KMS-11 (cell line): ENCODE results near the gene PSMC1.

ENCODE experiments used
- H2AFZ ChIP-seq: fragments of 200-600 bp; sonication (generic); 2 replicates; pipeline ENCODE4 v1.6.1; 2016; ENCODE audit warnings: antibody characterized with exemption, mixed run types, low read depth
- H3K27ac ChIP-seq: fragments of 200-600 bp; sonication (generic); 2 replicates; pipeline ENCODE4 v1.6.1; 2016; ENCODE audit warnings: mild to moderate bottlenecking, mixed run types
- H3K27me3 ChIP-seq: fragments of 200-600 bp; sonication (generic); 2 replicates; pipeline ENCODE4 v1.6.1; 2017; ENCODE audit warnings: mild to moderate bottlenecking, low read depth, mixed run types, moderate library complexity; ENCODE audit not compliant: insufficient read depth
- H3K36me3 ChIP-seq: fragments of 200-600 bp; sonication (generic); 2 replicates; pipeline ENCODE4 v1.6.1; 2017; ENCODE audit warnings: mild to moderate bottlenecking, mixed run types; ENCODE audit not compliant: insufficient read depth
- H3K4me1 ChIP-seq: fragments of 200-600 bp; sonication (generic); 2 replicates; pipeline ENCODE4 v1.6.1; 2016; ENCODE audit warnings: mild to moderate bottlenecking, low read depth, mixed run types; ENCODE audit not compliant: poor library complexity, severe bottlenecking
- H3K4me2 ChIP-seq: fragments of 200-600 bp; sonication (generic); 2 replicates; pipeline ENCODE4 v1.7.0; 2016; ENCODE audit warnings: mild to moderate bottlenecking, mixed run types
- H3K4me3 ChIP-seq: fragments of 200-600 bp; sonication (generic); IDR thresholded peaks from 2 replicates; pipeline ENCODE4 v1.6.1; 2017; ENCODE audit warnings: low read depth, low read length, mixed read lengths; ENCODE audit not compliant: insufficient read depth
- H3K79me2 ChIP-seq: fragments of 200-600 bp; sonication (generic); 2 replicates; pipeline ENCODE4 v1.6.1; 2016; ENCODE audit warnings: low read depth, mixed run types; ENCODE audit not compliant: insufficient read depth
- H3K9ac ChIP-seq: fragments of 200-600 bp; sonication (generic); 2 replicates; pipeline ENCODE4 v1.6.1; 2016; ENCODE audit warnings: mild to moderate bottlenecking, mixed run types
- H4K20me1 ChIP-seq: fragments of 200-600 bp; sonication (generic); 2 replicates; pipeline ENCODE4 v1.6.1; 2016; ENCODE audit warnings: mild to moderate bottlenecking, mixed run types; ENCODE audit not compliant: insufficient read depth
- TF ChIP-seq, protein P1 (sequence below): fragments of 200-600 bp; sonication (generic); conservative IDR thresholded peaks from 2 replicates; pipeline ENCODE4 v1.6.1; 2017; ENCODE audit warnings: low read depth, mild to moderate bottlenecking, antibody characterized with exemption, low read length, moderate library complexity, mixed read lengths

The PSMC1 gene

DNA sequence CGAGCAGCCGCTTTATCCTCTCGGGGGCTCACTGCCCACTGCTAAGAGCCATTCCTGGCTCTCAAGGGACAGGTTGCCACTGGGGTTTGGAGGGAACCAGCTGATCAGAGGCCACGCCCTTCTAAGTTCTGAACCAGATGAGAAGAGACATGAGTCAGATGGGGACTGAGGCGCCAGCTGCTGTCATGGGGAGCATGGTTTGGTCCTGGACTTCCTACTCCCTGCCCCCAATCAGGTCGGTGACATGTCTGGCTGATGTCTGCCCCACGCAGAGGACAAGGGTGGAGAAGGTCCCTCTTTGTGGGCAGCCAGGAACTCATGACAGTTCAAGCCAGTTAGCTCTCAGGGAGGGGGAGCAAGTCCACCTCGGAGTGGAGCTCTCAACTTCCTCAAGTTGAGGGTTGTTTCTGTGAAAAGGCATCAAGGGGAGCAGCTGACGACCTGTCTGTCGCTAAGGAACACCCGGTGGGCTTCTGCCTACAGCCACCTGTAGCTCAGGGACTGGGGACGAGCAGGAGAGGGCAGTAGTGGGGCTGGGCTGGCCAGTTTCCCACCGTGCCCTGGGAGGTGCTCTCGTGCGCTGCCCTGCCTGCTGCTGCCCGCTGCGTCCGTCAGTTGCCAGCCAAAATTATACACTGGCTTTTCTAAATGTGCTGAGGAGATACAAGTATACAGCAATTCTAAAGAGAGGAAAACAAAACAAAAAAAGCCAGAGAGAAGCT, 20.5 kb downstream of the PSMC1 start:
- Histone ChIP-seq H3K4me1 (no peaks in the 10 kb centered on the region), H3K4me2 (no peak overlapping the region)

DNA sequence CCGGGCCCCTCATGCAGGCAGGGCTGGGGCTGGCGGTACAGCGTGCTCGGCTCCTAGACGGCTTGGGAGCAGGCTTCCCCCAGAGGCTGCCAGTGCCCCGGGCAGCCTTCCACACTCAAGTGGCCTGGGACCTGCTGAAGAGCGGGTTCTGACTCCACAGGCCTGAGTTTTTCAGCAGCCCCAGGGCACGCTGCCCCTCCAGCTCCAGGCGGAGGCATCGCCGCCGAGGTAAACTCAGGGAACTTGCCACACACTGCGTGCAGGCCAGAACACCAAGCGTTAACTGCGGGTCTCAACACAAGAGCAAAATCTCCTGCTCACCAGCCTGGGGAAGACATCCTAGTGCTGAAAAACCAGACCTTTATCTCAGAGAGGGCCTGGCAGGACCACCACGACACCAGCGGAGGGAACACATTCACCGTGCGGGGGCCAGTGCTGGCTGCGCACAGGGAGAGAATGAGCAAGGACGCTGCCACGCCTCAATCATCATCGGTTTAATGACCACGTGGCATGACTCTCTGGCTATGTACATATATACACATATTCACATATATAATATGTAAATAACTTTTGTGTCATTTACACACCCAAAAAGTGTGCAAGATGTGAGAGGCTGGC, 21.3 kb downstream of the PSMC1 start:
- Histone ChIP-seq H4K20me1 (no peaks in the 10 kb centered on the region), H3K9ac (no peak overlapping the region), H3K4me3 (no peak overlapping the region), H3K27ac (no peak overlapping the region), H2AFZ (no peak overlapping the region), H3K36me3 (no peaks in the 10 kb centered on the region), H3K4me2 (no peak overlapping the region), H3K79me2 (no peaks in the 10 kb centered on the region), H3K4me1 (no peaks in the 10 kb centered on the region), H3K27me3 (no peaks in the 10 kb centered on the region)
- TF ChIP-seq, protein P1, sequence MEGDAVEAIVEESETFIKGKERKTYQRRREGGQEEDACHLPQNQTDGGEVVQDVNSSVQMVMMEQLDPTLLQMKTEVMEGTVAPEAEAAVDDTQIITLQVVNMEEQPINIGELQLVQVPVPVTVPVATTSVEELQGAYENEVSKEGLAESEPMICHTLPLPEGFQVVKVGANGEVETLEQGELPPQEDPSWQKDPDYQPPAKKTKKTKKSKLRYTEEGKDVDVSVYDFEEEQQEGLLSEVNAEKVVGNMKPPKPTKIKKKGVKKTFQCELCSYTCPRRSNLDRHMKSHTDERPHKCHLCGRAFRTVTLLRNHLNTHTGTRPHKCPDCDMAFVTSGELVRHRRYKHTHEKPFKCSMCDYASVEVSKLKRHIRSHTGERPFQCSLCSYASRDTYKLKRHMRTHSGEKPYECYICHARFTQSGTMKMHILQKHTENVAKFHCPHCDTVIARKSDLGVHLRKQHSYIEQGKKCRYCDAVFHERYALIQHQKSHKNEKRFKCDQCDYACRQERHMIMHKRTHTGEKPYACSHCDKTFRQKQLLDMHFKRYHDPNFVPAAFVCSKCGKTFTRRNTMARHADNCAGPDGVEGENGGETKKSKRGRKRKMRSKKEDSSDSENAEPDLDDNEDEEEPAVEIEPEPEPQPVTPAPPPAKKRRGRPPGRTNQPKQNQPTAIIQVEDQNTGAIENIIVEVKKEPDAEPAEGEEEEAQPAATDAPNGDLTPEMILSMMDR = no peak

More for the DNA sequence above, 20.5 kb downstream of the PSMC1 start:
- Histone ChIP-seq H3K9ac (no peak overlapping the region), H4K20me1 (no peaks in the 10 kb centered on the region), H3K36me3 (no peaks in the 10 kb centered on the region), H3K27me3 (no peaks in the 10 kb centered on the region), H3K79me2 (no peaks in the 10 kb centered on the region), H2AFZ (no peak overlapping the region), H3K27ac (no peak overlapping the region), H3K4me3 (no peak overlapping the region)
- TF ChIP-seq, protein P1 = no peak

DNA sequence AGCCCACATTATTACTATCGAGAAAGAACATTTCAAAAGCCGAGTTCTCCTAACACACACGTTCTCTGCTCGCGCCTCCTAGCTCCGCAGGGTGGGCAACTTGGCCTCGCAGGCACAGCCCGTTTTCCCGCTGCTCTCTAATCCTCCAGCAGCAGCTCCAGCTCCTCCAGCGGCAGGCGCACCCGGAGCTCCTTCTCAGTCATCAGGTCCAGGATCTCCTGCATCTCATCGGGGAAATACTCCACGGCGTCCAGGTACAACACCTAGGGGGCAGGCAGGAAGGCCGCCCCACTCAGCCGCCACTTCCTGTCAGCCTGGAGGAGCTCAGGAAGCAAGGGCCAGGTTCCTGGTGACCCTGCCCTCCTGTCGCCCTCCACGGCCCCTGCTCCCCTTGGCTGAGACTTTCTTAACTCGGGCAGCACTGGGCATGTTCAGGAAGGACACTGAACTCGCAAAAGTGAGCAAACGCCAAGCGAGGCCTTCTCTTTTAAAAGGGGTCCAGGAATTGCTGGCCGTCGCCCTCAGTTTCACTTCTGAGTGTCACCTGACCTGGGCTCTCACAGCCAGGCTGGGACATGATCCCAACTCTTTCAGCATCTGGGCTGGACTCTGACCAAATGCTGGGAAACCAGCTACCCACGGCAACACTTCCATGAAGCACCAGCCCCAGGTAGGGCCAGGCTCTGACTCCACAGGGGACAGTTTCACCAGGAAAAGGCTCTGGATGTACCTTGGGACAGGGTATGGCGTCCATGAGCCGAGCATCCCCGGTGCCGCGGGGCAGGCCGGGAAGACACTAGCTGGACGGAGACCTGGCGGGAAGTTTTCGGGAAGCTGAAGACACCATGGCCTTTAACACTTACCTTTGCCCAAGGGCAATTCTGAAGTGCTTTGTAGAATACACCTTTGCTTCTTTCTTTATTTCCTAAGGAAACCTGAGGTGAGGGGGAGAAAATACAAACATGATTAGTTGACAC, 22.1 kb downstream of the PSMC1 start:
- TF ChIP-seq, protein P1 = no peak
- no peak overlapping the region for H2AFZ ChIP-seq
- no peaks in the 10 kb centered on the region for H3K79me2 ChIP-seq
- no peaks in the 10 kb centered on the region for H3K27me3 ChIP-seq
- no peaks in the 10 kb centered on the region for H3K4me1 ChIP-seq
- no peak overlapping the region for H3K9ac ChIP-seq
- H3K27ac ChIP-seq = no peak overlapping the region
- H4K20me1 ChIP-seq = no peaks in the 10 kb centered on the region
- no peaks in the 10 kb centered on the region for H3K36me3 ChIP-seq
- H3K4me3 ChIP-seq = no peak overlapping the region
- H3K4me2 ChIP-seq = no peak overlapping the region

DNA sequence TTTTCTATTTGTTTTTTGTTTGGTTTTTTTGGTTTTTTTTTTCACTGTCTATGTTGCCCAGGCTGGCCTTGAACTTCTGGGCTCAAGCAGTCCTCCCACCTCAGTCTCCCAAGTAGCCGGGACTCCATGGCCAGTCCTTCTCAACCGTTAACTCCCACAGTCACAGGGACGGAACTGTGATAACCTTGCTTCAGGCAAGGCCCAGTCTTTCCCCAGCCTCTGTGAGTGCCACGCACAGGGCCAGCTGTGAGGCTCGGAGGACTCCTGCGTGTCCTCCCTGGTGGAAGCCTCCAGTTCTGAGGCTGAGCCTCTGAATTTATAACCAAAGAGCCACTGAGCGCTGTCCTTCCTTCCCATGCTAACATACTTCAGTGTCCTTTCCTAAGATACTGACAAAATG, 23.7 kb downstream of the PSMC1 start:
- Histone ChIP-seq H3K36me3 (no peaks in the 10 kb centered on the region), H3K4me2 (no peak overlapping the region), H3K9ac (no peak overlapping the region)

More for the DNA sequence above, 23.7 kb downstream of the PSMC1 start:
- Histone ChIP-seq H3K79me2 (no peaks in the 10 kb centered on the region), H2AFZ (no peak overlapping the region), H4K20me1 (no peaks in the 10 kb centered on the region), H3K4me3 (no peak overlapping the region), H3K27ac (no peak overlapping the region), H3K27me3 (no peaks in the 10 kb centered on the region), H3K4me1 (no peaks in the 10 kb centered on the region)
- TF ChIP-seq, protein P1 = no peak
